Adrenal gland (tissue), 5 donors: Measurements from ENCODE around the gene ZC3H12A.

Experiments used
- CTCF ChIP-seq, 6 experiments: fragments of 450-650 bp in 4 of 6; fragments of 200-600 bp in 2 of 6; sonication (generic) in 1 of 6; IDR thresholded peaks; 1 replicate in 5 of 6; 2 replicates in 1 of 6; pipeline versions ENCODE4 v1.5.1 to v1.8.0; 2016 to 2021; ENCODE audit warnings: antibody characterized with exemption in 6 of 6, mild to moderate bottlenecking in 2 of 6, moderate library complexity in 1 of 6
- POLR2A ChIP-seq, 2 donors: fragments of 450-650 bp; IDR thresholded peaks; one replicate each; pipeline ENCODE4 v1.6.1; 2017; ENCODE audit warnings: antibody characterized with exemption in 2 of 2, mild to moderate bottlenecking in 2 of 2, moderate library complexity in 1 of 2
- donor health status: DM: no; HTN: no; CAD: no.

GRCh38 chr1:37471345-37472231, 2.8 kb upstream of the ZC3H12A start:
- peak in 1 of 2 donors; percentile 68 for TF ChIP-seq POLR2A (IDR thresholded peaks at IDR 0.05)
- TF ChIP-seq CTCF (IDR thresholded peaks at IDR 0.05), result no peak
